GM12874 (cell line): ENCODE data around the gene NBPF4.

Source experiments
- TF ChIP-seq, protein P1 (sequence below): IDR thresholded peaks from 2 replicates; pipeline ENCODE4 v1.5.1; 2011; ENCODE audit warnings: low read depth, mild to moderate bottlenecking, control low read depth, low read length, moderate library complexity; ENCODE audit not compliant: insufficient read depth

Gene NBPF4

DNA sequence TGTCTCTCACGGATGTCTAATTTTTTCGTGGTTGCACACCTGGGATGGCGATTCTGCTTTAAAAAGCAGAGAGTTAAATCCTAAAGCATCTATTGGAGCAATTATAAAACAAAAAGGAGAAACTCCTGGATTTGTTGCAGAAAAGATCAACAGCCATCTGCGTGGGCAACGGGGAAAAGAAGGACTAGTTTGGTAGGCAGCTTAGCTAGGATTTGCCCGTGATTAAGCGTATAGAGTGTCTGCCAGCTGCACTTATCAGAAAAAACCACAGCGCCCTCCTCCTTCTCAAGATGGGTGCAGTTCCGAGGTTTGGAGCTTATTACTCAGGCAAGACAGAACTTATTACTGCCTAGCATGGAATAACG, 43.2 kb downstream of the NBPF4 start:
- TF ChIP-seq, protein P1, sequence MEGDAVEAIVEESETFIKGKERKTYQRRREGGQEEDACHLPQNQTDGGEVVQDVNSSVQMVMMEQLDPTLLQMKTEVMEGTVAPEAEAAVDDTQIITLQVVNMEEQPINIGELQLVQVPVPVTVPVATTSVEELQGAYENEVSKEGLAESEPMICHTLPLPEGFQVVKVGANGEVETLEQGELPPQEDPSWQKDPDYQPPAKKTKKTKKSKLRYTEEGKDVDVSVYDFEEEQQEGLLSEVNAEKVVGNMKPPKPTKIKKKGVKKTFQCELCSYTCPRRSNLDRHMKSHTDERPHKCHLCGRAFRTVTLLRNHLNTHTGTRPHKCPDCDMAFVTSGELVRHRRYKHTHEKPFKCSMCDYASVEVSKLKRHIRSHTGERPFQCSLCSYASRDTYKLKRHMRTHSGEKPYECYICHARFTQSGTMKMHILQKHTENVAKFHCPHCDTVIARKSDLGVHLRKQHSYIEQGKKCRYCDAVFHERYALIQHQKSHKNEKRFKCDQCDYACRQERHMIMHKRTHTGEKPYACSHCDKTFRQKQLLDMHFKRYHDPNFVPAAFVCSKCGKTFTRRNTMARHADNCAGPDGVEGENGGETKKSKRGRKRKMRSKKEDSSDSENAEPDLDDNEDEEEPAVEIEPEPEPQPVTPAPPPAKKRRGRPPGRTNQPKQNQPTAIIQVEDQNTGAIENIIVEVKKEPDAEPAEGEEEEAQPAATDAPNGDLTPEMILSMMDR, result 0 out of 2 replicates have a peak, but pooled peaks have one; percentile 20

DNA sequence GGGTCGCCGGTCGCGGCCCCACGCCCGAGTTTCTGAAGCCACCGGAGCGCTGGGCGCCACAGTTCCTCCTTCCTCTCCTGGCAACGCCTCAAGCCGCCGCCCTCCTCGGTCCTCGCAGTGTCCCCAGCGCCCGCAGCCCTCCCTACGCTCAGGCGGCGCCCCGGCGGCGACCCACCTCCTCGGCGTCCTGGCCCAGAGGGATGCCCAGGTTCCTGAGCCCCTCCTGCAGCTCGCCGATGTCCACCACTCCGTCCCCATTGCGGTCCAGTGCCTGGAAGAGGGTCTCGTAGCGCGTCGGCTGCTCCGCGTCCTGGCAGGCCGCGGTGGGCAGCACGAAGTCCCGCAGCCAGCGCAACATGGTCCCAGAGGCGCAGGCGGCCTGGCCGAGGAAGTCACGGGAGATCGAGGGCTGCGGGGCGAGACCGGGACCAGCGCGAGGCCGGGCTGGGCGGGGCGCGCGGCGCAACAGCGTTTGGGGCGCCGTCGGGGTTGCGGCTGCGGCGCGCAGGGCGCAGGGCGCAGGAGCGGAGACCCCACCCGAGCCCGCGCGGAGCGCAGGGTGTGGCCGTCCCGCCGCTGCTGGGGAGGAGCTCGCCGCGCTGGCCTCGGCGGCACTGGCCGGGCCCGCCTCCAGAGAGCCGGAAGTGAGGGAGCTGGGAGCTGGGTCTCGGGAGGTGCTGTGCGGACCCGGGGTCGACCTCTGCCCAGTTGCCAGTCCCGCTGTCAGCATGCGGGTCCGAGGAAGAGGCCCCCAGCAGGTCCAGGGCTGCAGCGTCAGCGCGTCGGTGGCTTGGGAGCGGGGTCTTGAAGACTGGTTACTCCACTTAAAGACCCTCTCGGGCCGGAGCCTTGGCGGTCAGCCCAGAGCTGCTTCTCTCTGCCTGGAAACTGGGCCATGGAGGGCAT, 43.8 kb downstream of the NBPF4 start, which contains the start of gene SLC25A24:
Gene SLC25A24 (minus strand): TSS at position 563 of the 906 bp plus-strand sequence. CDS start 205 bp downstream, at position 358.
- TF ChIP-seq, protein P1, result no peak

DNA sequence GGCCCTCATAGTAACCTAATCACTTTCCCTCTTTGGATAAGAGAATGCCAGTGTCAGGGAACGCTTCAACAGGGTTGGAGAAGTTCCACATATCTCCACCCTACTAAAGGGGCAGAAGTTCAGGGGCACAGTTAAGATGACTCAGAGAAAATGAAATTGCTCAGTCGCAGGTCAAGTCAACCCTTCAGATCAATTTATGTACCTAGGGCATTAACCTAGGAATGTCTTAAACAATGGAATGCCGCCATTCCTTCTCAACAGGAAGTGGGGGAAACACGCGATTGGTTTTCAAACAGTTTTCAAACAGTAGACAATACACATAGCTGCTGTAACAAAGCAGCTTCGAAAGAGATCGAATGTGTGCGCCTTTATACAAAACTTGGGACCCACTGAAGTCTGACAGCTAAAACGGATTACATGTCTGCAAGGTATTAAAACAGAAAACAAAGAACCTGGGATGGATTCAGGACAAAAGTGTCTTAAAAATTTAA, 44.6 kb downstream of the NBPF4 start:
- TF ChIP-seq, protein P1, result no peak

DNA sequence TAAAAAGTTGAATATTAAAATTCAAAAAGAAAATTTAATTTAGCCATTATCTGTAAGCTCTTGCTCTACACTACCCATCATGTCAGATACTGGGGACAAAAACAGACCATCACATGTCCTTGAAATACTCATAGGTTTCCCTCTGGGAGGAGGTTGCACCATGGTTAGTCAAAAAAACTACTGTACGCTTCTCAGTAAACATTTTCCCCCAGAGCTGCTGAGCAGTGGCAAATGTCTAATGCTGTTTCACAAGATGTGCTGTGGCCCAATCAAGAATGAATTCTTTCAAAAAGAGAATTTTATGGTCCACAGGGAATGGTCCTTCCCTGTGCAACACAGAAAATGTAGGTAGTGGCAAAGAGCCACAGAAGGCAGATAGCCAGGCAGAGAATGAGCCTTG, 49.8 kb downstream of the NBPF4 start:
- TF ChIP-seq, protein P1, result no peak

DNA sequence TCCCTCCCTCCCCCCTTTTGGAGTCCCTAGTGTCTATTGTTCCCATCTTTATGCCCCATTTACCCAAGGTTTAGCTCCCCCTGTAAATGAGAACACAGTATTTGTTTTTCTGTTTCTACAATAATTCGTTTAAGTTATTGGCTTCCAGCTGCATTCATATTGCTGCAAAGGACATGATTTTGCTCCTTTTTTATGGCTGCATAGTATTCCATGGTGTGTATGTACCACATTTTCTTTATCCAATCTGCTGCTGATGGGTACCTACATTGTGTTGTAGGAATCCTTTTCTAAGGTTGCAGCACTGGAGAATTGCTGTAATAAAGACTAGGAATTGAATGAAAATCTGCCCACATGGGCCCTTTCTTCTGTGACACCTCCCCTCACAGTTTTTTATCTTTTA, 50.5 kb downstream of the NBPF4 start:
- TF ChIP-seq, protein P1, result no peak

DNA sequence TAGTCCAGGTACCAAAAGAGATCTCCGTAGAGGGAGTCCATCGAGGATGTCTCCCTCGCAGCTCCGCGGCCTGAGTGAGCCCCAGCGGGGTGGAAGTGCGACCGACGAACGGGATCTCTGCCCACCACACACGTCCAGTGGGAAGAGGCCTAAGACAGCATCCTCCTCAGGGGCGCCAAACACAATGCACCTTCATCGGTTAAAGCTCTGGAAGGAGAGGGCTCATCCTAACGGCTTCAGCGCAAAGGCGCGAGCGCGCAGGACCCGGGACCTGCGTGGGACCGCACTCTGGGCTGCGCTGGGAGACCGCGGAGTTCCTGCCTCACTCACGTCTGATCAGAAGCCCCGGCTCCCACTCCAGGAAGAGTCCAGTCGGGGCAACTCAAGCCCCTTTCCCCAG, 51.3 kb downstream of the NBPF4 start:
- TF ChIP-seq, protein P1, result no peak

DNA sequence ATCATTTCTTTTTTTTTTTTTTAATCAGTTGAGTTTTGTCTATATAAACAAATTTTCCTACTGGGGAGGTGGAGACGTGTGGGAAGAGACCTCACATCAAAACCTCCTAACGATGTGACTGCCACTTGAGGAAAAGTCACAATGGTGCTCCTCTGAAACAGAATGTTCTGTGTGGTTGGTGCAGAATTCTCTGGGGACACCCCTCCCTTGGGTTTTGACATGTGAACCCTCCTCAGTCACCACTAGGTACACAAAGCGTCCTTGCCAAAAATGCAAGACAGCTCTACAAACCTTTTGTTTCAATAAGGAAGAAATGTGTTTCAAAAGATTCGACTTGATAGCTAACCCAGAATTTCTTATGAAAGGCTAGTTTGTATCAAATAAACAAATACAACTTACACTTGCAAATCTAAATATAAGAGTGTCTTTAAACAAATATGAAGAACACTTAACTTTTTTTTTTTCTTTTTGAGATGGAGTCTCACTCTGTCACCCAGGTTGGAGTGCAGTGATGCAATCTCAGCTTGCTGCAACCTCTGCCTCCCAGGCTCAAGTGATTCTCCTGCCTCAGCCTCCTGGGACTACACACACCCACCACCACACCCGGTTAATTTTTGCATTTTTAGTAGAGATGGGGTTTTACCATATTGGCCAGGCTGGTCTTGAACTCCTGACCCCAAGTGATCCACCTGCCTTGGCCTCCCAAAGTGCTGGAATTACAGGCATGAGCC, 53.0 kb downstream of the NBPF4 start:
- TF ChIP-seq, protein P1, result no peak
